ENCODE measurements around the gene AMH. TPM values are rescaled to one million over a fixed set of nuclear protein-coding genes. Genes with fewer than 3 reads are reported as not detected.
A peak's percentile ranks its signal among the peaks of the same experiment; 100 is the strongest.

AMH gene
- total and polyA plus RNA-seq, 2 of the 4 experiments (the other 2 are of a cell fraction): 0.86 TPM; not detected in 1

- Histone ChIP-seq H2AK5ac (ENCODE audit: low read depth, low read length) (no peak overlapping the region), H3K4me1 (ENCODE audit: control insufficient read depth, insufficient read depth, low read length) (peaks cover 4% of the 10 kb centered on the region; the same call in 1 of the 2 replicates), H3K79me1 (ENCODE audit: low read depth in 1 of 2, low read length in 2 of 2) (no peaks in the 10 kb centered on the region), H3K27ac (ENCODE audit: insufficient read depth, low read length) (no peak overlapping the region), H3K4me3 (ENCODE audit: insufficient read depth, low read depth, low read length) (no peak overlapping the region), H3K56ac (ENCODE audit: extremely low read depth, insufficient read depth, low read length) (no peak overlapping the region), H3K18ac (ENCODE audit: low read depth, low read length) (no peak overlapping the region), H2BK15ac (ENCODE audit: low read depth, low read length) (no peak overlapping the region), H3K9me1 (ENCODE audit: insufficient read depth, low read length) (no peaks in the 10 kb centered on the region), H4K8ac (ENCODE audit: low read depth in 2 of 2, low read length in 2 of 2) (no peak overlapping the region), H3K23ac (ENCODE audit: low read depth, low read length) (no peak overlapping the region), H4K20me1 (ENCODE audit: insufficient read depth, low read length) (peaks cover 21% of the 10 kb centered on the region), H4K5ac (ENCODE audit: low read depth, low read length) (no peak overlapping the region), H2BK120ac (ENCODE audit: low read depth, low read length) (no peak overlapping the region), H2AK9ac (replicated peaks; ENCODE audit: low read depth, low read length, poor library complexity) (peak overlapping the region; percentile 13), H3K9ac (ENCODE audit: low read depth, low read length) (no peak overlapping the region), H2BK5ac (ENCODE audit: low read depth, low read length, poor library complexity, severe bottlenecking) (no peak overlapping the region), H3K36me3 (ENCODE audit: control insufficient read depth, insufficient read depth, low read length) (peaks cover 8% of the 10 kb centered on the region; the same call in 1 of the 2 replicates), H3K27me3 (ENCODE audit: control insufficient read depth, insufficient read depth, low read length) (peaks cover 36% of the 10 kb centered on the region), H3K9me3 (ENCODE audit: control insufficient read depth, insufficient read depth, low read length) (no peaks in the 10 kb centered on the region), H2BK20ac (ENCODE audit: low read depth, low read length) (no peak overlapping the region), H4K91ac (ENCODE audit: insufficient read depth, low read depth, low read length) (no peak overlapping the region), H3K4me2 (ENCODE audit: low read depth, low read length) (no peak overlapping the region; the same call in 1 of the 2 replicates), H3K14ac (replicated peaks; ENCODE audit: low read depth, low read length) (no peak overlapping the region), H2AFZ (replicated peaks; ENCODE audit: low read length, poor library complexity) (peak overlapping the region; percentile 70), H3K4ac (ENCODE audit: low read depth, low read length) (no peak overlapping the region)
- in situ Hi-C loops (cut with MboI; ENCODE audit: low sequenced_read_pairs) (no loop called here), dilution Hi-C loops (cut with HindIII; ENCODE audit: low sequenced_read_pairs, unreplicated experiment) (no loop called here), intact Hi-C loops (cut with micrococcal nuclease) (no loop called here)
- BruUV-seq (replicated peaks): no TSS peak
- TF ChIP-seq RCOR1 (IDR thresholded peaks at IDR 0.05; ENCODE audit: insufficient replicate concordance, low read length) (no peak), BHLHE40 (IDR thresholded peaks at IDR 0.05; ENCODE audit: low read depth, low read length) (no peak), MAZ (IDR thresholded peaks at IDR 0.05; ENCODE audit: borderline replicate concordance, low read depth, low read length) (no peak), RFX5 (IDR thresholded peaks at IDR 0.05; ENCODE audit: low read depth, low read length) (no peak), MXI1 (IDR thresholded peaks at IDR 0.05; ENCODE audit: borderline replicate concordance, low read depth, low read length) (no peak), SMC3 (IDR thresholded peaks at IDR 0.05; ENCODE audit: low read depth, low read length) (no peak), POLR2A (IDR thresholded peaks at IDR 0.05; ENCODE audit: low read depth, low read length) (no peak), NFE2L2 (IDR thresholded peaks at IDR 0.05; ENCODE audit: low read depth, low read length) (no peak)
- TF ChIP-seq, protein P1, sequence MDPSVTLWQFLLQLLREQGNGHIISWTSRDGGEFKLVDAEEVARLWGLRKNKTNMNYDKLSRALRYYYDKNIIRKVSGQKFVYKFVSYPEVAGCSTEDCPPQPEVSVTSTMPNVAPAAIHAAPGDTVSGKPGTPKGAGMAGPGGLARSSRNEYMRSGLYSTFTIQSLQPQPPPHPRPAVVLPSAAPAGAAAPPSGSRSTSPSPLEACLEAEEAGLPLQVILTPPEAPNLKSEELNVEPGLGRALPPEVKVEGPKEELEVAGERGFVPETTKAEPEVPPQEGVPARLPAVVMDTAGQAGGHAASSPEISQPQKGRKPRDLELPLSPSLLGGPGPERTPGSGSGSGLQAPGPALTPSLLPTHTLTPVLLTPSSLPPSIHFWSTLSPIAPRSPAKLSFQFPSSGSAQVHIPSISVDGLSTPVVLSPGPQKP (IDR thresholded peaks at IDR 0.05; ENCODE audit: borderline replicate concordance, low read depth, low read length): no peak
- TF ChIP-seq, protein P2, sequence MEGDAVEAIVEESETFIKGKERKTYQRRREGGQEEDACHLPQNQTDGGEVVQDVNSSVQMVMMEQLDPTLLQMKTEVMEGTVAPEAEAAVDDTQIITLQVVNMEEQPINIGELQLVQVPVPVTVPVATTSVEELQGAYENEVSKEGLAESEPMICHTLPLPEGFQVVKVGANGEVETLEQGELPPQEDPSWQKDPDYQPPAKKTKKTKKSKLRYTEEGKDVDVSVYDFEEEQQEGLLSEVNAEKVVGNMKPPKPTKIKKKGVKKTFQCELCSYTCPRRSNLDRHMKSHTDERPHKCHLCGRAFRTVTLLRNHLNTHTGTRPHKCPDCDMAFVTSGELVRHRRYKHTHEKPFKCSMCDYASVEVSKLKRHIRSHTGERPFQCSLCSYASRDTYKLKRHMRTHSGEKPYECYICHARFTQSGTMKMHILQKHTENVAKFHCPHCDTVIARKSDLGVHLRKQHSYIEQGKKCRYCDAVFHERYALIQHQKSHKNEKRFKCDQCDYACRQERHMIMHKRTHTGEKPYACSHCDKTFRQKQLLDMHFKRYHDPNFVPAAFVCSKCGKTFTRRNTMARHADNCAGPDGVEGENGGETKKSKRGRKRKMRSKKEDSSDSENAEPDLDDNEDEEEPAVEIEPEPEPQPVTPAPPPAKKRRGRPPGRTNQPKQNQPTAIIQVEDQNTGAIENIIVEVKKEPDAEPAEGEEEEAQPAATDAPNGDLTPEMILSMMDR (conservative IDR thresholded peaks at IDR 0.05; ENCODE audit: low read depth, low read length): no peak
- DNase-seq (no peak), ATAC-seq (ENCODE audit: low read depth) (no peak)
- ChIA-PET POLR2A (ENCODE audit: unreplicated experiment) (no interaction called here), CTCF (no interaction called here)
- WGBS, 2 experiments (ENCODE audit: extremely low coverage in 2 of 2, insufficient read length in 1 of 2): 23% methylated on average over 6 of the region's 18 CpGs; no CpG with 5 or more reads in 1 of the 2 experiments
Measured at GRCh38 chr19:2252797-2253105, 3.6 kb downstream of the AMH start.

Measured in IMR-90 (cell line).